Measurements from ENCODE around the gene SFTPD.
"Not testable (repeated sequence)": the region's sequence is repeated elsewhere in the genome, so short reads cannot be mapped to it uniquely, and the experiment has no call there.

Gene SFTPD

GRCh38 chr10:79923669-79924068 is 25.2 kb downstream of the SFTPD start:
- DNase-seq = no peak

- no peak for DNase-seq
Measured at GRCh38 chr10:79923145-79923544, 25.8 kb downstream of the SFTPD start.

GRCh38 chr10:79922011-79922412 is 26.9 kb downstream of the SFTPD start:
- not testable (repeated sequence) for DNase-seq

- not testable (repeated sequence) for DNase-seq
Measured at GRCh38 chr10:79915838-79916237, 33.1 kb downstream of the SFTPD start.

- DNase-seq = peak; percentile 14 to 69
Measured at GRCh38 chr10:79914512-79914911, 34.4 kb downstream of the SFTPD start.

GRCh38 chr10:79910836-79911235 is 38.1 kb downstream of the SFTPD start:
- DNase-seq = no peak

- no peak for DNase-seq
Measured at GRCh38 chr10:79910344-79910743, 38.6 kb downstream of the SFTPD start.

GRCh38 chr10:79905322-79906314 is 43.3 kb downstream of the SFTPD start:
- no peak for DNase-seq

GRCh38 chr10:79904671-79905321 is 44.1 kb downstream of the SFTPD start:
- DNase-seq = no peak

GRCh38 chr10:79901571-79901970 is 47.3 kb downstream of the SFTPD start:
- not testable (repeated sequence) for DNase-seq

GRCh38 chr10:79898597-79899325 is 50.1 kb downstream of the SFTPD start:
- DNase-seq = no peak

- DNase-seq = not testable (repeated sequence)
Measured at GRCh38 chr10:79892896-79893295, 56.0 kb downstream of the SFTPD start.

GRCh38 chr10:79890469-79890868 is 58.4 kb downstream of the SFTPD start:
- no peak for DNase-seq

- DNase-seq = peak in 1 of 2 experiments; percentile 17
Measured at GRCh38 chr10:79888984-79889383, 59.9 kb downstream of the SFTPD start.

Measured in Kasumi-1 (cell line).